Measurements from ENCODE around the gene TPO. TPM values are rescaled to one million over a fixed set of nuclear protein-coding genes. Genes with fewer than 3 reads are reported as not detected.

Gene TPO
- total RNA-seq = 52.5 TPM

GRCh38 chr2:1413156-1413710 is at the start of gene TPO:
TPO (plus strand) TSS chr2:1413463; CDS start chr2:1414409, 946 bp downstream.
- Histone ChIP-seq H3K27ac (no peak within 1 kb of the TSS), H3K4me3 (no peak within 1 kb of the TSS), H3K36me3 (no peaks in the 10 kb centered on the region), H3K4me1 (no peaks in the 10 kb centered on the region), H3K9me3 (no peaks in the 10 kb centered on the region), H3K27me3 (no peaks in the 10 kb centered on the region)
- TF ChIP-seq, protein P1, sequence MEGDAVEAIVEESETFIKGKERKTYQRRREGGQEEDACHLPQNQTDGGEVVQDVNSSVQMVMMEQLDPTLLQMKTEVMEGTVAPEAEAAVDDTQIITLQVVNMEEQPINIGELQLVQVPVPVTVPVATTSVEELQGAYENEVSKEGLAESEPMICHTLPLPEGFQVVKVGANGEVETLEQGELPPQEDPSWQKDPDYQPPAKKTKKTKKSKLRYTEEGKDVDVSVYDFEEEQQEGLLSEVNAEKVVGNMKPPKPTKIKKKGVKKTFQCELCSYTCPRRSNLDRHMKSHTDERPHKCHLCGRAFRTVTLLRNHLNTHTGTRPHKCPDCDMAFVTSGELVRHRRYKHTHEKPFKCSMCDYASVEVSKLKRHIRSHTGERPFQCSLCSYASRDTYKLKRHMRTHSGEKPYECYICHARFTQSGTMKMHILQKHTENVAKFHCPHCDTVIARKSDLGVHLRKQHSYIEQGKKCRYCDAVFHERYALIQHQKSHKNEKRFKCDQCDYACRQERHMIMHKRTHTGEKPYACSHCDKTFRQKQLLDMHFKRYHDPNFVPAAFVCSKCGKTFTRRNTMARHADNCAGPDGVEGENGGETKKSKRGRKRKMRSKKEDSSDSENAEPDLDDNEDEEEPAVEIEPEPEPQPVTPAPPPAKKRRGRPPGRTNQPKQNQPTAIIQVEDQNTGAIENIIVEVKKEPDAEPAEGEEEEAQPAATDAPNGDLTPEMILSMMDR (IDR thresholded peaks at IDR 0.05) = no peak
- intact Hi-C loops (cut with DNase I) = no loop called here
- DNase-seq (ENCODE audit: low spot score in 2 of 2) = no peak

DNA sequence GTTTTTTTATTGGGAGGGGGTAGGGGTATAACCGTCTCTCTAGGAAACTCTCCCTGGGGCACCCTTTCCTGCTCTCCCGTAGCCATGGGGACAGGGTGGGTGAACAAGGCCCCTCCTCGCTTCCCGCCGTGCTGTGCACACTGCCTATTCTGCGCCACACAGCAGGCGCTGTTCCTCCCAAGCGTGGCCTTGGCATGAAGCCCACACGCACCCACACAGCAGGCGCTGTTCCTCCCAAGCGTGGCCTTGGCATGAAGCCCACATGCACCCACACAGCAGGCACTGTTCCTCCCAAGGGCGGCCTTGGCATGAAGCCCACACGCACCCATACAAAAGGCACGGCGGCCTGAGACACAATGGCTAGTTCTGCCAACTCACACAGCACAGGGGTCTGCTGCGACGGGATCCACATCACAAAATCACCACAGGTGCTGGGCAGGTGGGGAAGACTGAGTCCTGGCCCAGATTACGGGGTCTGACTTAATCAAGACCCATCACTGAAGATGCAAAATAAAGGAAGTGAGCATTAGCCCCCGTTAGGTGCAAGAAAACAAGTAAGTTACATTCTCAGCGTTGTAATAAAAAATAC is 46.6 kb upstream of the TPO start:
- no peak for DNase-seq (ENCODE audit: low spot score in 2 of 2)
- Histone ChIP-seq H3K9me3 (no peaks in the 10 kb centered on the region), H3K4me1 (no peaks in the 10 kb centered on the region), H3K36me3 (no peaks in the 10 kb centered on the region), H3K27me3 (no peaks in the 10 kb centered on the region), H3K27ac (no peak overlapping the region), H3K4me3 (no peak overlapping the region)
- intact Hi-C loops (cut with DNase I) = no loop called here
- TF ChIP-seq, protein P1 (IDR thresholded peaks at IDR 0.05) = no peak

DNA sequence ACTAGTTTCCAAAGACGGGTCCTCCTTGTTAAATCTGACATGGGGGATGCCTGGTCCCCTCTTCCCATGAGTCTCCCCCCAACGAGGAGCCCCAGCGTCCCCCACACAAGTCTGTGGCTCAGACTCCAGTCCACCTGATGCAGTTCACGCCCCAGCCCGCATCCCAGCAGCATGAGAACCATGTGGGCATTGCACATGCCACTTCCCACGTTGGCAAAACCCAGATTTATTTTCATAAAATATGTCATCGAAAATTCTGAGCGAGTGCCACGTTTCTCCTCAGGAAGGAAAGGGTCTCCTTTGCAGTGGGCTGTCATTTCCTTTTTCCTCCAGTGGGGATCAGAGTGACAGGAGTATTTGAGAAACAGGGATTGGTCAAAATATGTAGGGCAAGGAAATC is 45.7 kb upstream of the TPO start:
- TF ChIP-seq, protein P1 (IDR thresholded peaks at IDR 0.05) = no peak
- Histone ChIP-seq H3K9me3 (no peaks in the 10 kb centered on the region), H3K36me3 (no peaks in the 10 kb centered on the region), H3K27ac (no peak overlapping the region), H3K4me3 (no peak overlapping the region), H3K27me3 (no peaks in the 10 kb centered on the region), H3K4me1 (no peaks in the 10 kb centered on the region)
- intact Hi-C loops (cut with DNase I) = no loop called here
- DNase-seq (ENCODE audit: low spot score in 2 of 2) = no peak

DNA sequence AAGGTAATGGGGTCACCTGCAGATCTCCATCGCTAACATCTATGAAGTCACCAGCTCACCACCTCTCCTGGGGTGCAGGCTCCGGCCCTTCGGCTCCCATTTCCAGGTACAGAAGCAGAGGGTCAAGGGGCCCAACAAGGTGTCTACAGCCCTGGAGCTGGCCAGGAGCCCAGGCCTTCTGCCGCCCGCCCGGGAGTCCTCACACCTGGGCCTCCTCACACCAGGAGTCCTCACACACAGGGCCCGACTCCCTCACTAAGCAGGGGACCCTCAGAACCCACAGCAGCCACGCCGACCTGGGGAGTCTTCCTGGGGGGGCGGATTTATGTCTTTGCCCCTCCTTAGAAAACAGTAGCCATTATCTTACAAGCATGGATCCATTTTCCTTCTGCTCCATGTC is 43.4 kb upstream of the TPO start:
- intact Hi-C loops (cut with DNase I) = no loop called here
- Histone ChIP-seq H3K9me3 (no peaks in the 10 kb centered on the region), H3K4me1 (no peaks in the 10 kb centered on the region), H3K36me3 (no peaks in the 10 kb centered on the region), H3K27me3 (no peaks in the 10 kb centered on the region), H3K4me3 (no peak overlapping the region), H3K27ac (no peak overlapping the region)
- DNase-seq (ENCODE audit: low spot score in 2 of 2) = no peak
- TF ChIP-seq, protein P1 (IDR thresholded peaks at IDR 0.05) = no peak

DNA sequence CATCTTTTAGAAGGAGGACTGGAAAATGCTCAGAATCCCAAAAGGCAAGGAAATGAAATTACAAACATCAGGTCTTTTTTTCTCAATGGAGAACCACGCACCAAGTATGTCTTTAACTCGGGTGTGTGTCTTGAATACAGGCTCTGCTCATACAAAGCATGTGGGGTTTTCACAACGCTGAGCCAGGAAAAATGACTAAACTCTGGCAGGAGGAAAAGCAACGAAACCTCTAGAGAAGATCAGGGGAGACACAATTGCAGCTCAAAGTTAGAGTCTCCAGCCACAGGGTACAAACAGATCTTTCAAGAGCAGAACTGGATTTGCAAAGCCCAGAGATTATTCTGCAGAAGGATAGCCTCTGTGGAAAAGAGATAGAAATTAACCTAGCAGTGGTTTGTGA is 42.8 kb upstream of the TPO start:
- Histone ChIP-seq H3K36me3 (no peaks in the 10 kb centered on the region), H3K9me3 (no peaks in the 10 kb centered on the region), H3K27me3 (no peaks in the 10 kb centered on the region), H3K27ac (no peak overlapping the region), H3K4me1 (no peaks in the 10 kb centered on the region), H3K4me3 (no peak overlapping the region)
- DNase-seq (ENCODE audit: low spot score in 2 of 2) = no peak
- TF ChIP-seq, protein P1 (IDR thresholded peaks at IDR 0.05) = no peak
- intact Hi-C loops (cut with DNase I) = no loop called here
